RWPE2 (cell line): ENCODE data around the gene HEXD.

Experiments used
- ATAC-seq: fragments of 200-7000 bp; cut with Tn5 transposase; 3 replicates; pipeline ENCODE4 v1.9.1; 2021; ENCODE audit warnings: low read depth
- DNase-seq: peaks from one replicate; pipeline ENCODE4 v3.0.0-alpha.2; 2020; ENCODE audit warnings: low spot score
- H3K27ac ChIP-seq: fragments of 450-650 bp; 2 replicates; pipeline ENCODE4 v1.5.1; 2017; ENCODE audit warnings: mild to moderate bottlenecking; ENCODE audit not compliant: poor library complexity, severe bottlenecking
- H3K27me3 ChIP-seq: fragments of 250-450 bp; sonication (Bioruptor Pico); 2 replicates; pipeline ENCODE4 v1.5.1; 2021; ENCODE audit warnings: mild to moderate bottlenecking, moderate library complexity; ENCODE audit not compliant: insufficient read depth, poor library complexity, severe bottlenecking
- H3K36me3 ChIP-seq: fragments of 250-450 bp; sonication (Bioruptor Pico); 2 replicates; pipeline ENCODE4 v1.5.1; 2020; ENCODE audit warnings: low read depth, mild to moderate bottlenecking, moderate library complexity
- H3K4me1 ChIP-seq: fragments of 250-450 bp; sonication (Bioruptor Pico); 2 replicates; pipeline ENCODE4 v1.5.1; 2021; ENCODE audit warnings: mild to moderate bottlenecking, moderate library complexity; ENCODE audit not compliant: insufficient read depth, poor library complexity, severe bottlenecking
- H3K4me3 ChIP-seq: fragments of 250-450 bp; sonication (Bioruptor Pico); 2 replicates; pipeline ENCODE4 v1.5.1; 2021; ENCODE audit warnings: mild to moderate bottlenecking, moderate library complexity; ENCODE audit not compliant: severe bottlenecking
- H3K9me3 ChIP-seq: fragments of 250-450 bp; sonication (Bioruptor Pico); 2 replicates; pipeline ENCODE4 v1.5.1; 2021; ENCODE audit warnings: mild to moderate bottlenecking, moderate library complexity; ENCODE audit not compliant: severe bottlenecking
- TF ChIP-seq, protein P1 (sequence below): fragments of 450-650 bp; IDR thresholded peaks from one replicate; pipeline ENCODE4 v1.5.1; 2017; ENCODE audit warnings: mild to moderate bottlenecking, moderate library complexity; ENCODE audit not compliant: poor library complexity, severe bottlenecking

The HEXD gene

DNA sequence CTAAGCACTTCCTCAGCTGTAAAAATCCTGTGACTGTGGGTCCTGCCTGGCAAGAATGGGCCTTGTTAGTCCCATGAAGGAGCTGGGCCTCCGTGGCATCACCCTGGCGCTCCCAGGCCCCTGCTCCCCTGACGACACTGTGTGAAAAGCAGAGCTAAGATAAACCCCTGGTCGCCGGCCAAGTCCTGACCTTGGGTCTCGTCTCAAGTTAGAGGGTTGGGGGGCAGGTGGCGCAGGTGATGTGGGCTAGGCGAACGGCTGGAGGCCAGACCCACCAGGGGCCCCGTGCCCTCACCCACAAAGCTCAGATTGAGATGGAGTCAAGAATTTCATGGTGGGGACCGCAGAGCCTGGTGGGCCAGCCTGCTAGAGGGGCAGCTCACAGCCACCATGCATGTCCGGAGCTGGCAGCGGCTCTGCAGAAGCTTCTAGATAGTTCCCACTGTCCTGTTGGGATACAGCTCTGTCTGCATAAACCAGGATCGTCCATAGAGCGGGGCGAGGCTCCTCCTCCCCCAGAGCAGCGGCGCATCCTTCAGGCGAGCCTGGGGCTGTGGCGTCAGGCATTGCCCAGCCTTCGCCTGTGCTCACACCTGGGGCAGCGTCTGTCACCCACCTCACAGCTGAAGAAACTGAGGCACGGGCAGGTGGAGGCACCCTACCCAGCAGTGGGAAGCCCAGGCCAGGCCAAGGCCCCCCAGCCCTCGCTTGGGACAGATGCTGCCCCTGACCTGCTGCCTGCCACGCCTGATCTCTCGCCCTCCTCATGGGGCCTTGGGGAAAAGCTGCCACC is 20.4 kb downstream of the HEXD start:
- TF ChIP-seq, protein P1, sequence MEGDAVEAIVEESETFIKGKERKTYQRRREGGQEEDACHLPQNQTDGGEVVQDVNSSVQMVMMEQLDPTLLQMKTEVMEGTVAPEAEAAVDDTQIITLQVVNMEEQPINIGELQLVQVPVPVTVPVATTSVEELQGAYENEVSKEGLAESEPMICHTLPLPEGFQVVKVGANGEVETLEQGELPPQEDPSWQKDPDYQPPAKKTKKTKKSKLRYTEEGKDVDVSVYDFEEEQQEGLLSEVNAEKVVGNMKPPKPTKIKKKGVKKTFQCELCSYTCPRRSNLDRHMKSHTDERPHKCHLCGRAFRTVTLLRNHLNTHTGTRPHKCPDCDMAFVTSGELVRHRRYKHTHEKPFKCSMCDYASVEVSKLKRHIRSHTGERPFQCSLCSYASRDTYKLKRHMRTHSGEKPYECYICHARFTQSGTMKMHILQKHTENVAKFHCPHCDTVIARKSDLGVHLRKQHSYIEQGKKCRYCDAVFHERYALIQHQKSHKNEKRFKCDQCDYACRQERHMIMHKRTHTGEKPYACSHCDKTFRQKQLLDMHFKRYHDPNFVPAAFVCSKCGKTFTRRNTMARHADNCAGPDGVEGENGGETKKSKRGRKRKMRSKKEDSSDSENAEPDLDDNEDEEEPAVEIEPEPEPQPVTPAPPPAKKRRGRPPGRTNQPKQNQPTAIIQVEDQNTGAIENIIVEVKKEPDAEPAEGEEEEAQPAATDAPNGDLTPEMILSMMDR = no peak
- DNase-seq = no peak
- no peaks in the 10 kb centered on the region for H3K36me3 ChIP-seq
- no peak overlapping the region for H3K27ac ChIP-seq
- H3K9me3 ChIP-seq = no peaks in the 10 kb centered on the region
- H3K27me3 ChIP-seq = no peaks in the 10 kb centered on the region
- no peak for ATAC-seq
- H3K4me1 ChIP-seq = no peaks in the 10 kb centered on the region
- H3K4me3 ChIP-seq = no peak overlapping the region

DNA sequence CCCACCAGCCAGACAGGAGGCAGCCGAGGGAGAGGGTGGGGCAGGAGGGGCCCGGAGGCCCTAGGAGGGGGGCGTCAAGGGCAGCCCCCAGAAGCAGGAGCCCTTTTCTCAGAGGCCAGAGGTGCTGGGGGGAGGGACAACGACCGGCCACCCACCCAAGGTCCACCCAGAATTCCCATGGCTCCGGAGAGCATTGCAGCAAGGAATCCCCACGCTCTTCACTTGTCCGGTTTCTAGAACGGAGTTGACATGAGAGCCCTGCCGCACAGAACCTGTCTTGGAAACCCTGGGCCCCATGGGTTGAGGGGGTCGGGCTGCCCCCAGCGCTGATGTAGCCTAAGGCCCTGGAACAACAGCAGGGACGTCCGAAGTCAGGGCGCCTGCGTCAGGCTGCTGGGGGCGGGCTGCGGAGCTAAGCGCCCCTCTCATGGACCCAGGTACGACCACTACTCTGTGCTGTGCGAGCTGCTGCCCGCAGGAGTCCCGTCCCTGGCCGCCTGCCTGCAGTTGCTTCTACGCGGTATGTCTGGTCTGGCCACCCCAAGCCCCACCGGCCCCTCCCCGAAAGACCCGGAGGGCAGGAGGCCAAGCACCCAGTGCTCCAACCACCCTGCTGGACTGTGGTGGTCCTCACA is 21.2 kb downstream of the HEXD start:
- DNase-seq = no peak
- H3K27ac ChIP-seq = no peak overlapping the region
- H3K36me3 ChIP-seq = no peaks in the 10 kb centered on the region
- H3K9me3 ChIP-seq = no peaks in the 10 kb centered on the region
- no peak for ATAC-seq
- no peaks in the 10 kb centered on the region for H3K27me3 ChIP-seq
- no peak overlapping the region for H3K4me3 ChIP-seq
- no peaks in the 10 kb centered on the region for H3K4me1 ChIP-seq
- TF ChIP-seq, protein P1 = no peak

DNA sequence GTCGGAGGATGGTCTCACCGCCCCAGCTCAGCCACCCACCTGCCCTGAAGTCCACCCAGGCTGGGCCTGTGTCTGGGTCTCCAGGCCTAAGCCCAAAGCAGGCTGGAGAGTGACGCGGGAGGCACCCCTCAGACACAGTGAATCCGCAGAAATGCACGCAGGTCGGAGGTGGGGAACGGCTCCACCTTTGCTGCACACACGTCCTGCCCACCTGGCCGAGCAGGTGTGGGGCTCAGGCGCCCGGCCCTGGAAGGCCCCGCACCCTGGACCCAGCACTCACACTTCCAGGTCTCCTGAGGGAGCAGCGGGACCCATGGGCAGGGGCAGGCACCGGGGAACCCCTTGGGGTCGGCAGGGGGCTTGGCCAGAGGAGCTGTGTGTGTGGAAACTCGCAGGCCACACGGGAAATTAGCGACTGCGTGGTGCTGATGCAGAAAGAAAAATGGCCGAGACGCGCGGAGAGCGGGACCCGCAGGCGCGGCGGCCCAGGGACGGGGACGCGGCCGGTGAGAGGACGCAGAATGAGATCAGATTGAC is 21.8 kb downstream of the HEXD start:
- no peaks in the 10 kb centered on the region for H3K9me3 ChIP-seq
- DNase-seq = no peak
- TF ChIP-seq, protein P1 = no peak
- H3K4me3 ChIP-seq = no peak overlapping the region
- H3K36me3 ChIP-seq = no peaks in the 10 kb centered on the region
- no peaks in the 10 kb centered on the region for H3K4me1 ChIP-seq
- no peak overlapping the region for H3K27ac ChIP-seq
- ATAC-seq = no peak
- no peaks in the 10 kb centered on the region for H3K27me3 ChIP-seq

- H3K4me1 ChIP-seq = no peaks in the 10 kb centered on the region
- H3K9me3 ChIP-seq = no peaks in the 10 kb centered on the region
- TF ChIP-seq, protein P1 = no peak
- ATAC-seq (no peak), DNase-seq (no peak)
- H3K4me3 ChIP-seq = no peak overlapping the region
- H3K36me3 ChIP-seq = no peaks in the 10 kb centered on the region
- no peak overlapping the region for H3K27ac ChIP-seq
- no peaks in the 10 kb centered on the region for H3K27me3 ChIP-seq
These were observed 22.4 kb downstream of the HEXD start for GRCh38 chr17:82440469-82440981.
